ENCODE results near the gene SOST.

GRCh38 chr17:43732958-43733357 is 25.6 kb downstream of the SOST start:
- no peak for TF ChIP-seq POLR2A (IDR thresholded peaks at IDR 0.05)
- TF ChIP-seq, protein P1, sequence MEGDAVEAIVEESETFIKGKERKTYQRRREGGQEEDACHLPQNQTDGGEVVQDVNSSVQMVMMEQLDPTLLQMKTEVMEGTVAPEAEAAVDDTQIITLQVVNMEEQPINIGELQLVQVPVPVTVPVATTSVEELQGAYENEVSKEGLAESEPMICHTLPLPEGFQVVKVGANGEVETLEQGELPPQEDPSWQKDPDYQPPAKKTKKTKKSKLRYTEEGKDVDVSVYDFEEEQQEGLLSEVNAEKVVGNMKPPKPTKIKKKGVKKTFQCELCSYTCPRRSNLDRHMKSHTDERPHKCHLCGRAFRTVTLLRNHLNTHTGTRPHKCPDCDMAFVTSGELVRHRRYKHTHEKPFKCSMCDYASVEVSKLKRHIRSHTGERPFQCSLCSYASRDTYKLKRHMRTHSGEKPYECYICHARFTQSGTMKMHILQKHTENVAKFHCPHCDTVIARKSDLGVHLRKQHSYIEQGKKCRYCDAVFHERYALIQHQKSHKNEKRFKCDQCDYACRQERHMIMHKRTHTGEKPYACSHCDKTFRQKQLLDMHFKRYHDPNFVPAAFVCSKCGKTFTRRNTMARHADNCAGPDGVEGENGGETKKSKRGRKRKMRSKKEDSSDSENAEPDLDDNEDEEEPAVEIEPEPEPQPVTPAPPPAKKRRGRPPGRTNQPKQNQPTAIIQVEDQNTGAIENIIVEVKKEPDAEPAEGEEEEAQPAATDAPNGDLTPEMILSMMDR (IDR thresholded peaks at IDR 0.05) = no peak
- no peak for TF ChIP-seq EP300 (IDR thresholded peaks at IDR 0.05)
- TF ChIP-seq POLR2AphosphoS5 (IDR thresholded peaks at IDR 0.05) = no peak
